GM21447 (cell line): Measurements from ENCODE around the gene MAPK8.

Experiments used
- ATAC-seq: cut with Tn5 transposase; IDR thresholded peaks from one replicate; pipeline ENCODE4 v1.9.1; 2021; ENCODE audit not compliant: unreplicated experiment

The MAPK8 gene

GRCh38 chr10:48447356-48448215 is 141.1 kb downstream of the MAPK8 start:
- no peak for ATAC-seq

GRCh38 chr10:48448796-48449195 is 142.3 kb downstream of the MAPK8 start:
- ATAC-seq: no peak

GRCh38 chr10:48449501-48450232 is 143.2 kb downstream of the MAPK8 start:
- no peak for ATAC-seq

- ATAC-seq: no peak
Measured at GRCh38 chr10:48450233-48450740, 143.8 kb downstream of the MAPK8 start.

- no peak for ATAC-seq
Measured at GRCh38 chr10:48450741-48451466, 144.4 kb downstream of the MAPK8 start.

DNA sequence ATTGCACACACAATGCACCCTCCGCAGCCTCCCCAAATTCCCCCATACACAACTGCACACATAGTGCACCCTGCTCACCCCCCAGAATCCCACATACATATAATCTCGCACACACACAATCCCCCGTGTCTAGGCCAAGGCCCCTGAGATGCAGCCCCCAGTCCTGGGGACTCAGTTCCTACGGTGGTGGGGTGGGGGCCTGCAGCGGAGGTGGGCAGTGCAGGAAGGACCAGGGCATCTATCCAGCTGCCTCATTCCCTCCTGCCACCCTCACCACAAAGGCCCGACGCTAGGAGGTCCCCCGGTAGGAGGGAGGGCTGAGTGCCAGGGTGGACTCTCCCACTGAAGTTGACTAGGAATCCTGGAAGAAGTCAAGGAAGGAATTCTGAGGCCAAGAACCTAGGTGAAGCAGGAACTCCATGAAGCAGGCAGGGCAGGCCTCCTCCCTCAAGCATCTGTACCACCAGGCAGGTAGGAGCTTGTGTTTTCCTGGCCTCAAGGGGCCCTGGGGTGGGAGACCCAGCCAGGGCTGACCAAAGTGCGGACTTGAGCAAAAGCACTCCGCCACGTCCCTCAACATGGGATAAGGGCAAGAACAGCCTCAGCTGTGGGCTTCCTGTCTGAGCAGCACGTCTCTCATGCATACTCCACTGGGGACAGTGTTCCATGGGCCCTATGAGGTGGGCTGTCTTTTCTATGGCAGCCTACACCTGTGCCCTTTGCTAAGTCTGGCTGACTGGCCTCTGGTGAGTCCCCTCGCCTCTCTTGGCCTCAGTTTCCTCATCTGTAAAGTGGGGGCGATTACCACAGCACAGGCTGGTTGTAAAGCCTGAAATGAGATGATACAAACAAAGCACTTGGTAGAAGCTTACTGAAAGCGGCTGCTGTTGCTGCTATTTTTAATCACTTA is 145.7 kb downstream of the MAPK8 start:
- no peak for ATAC-seq

- ATAC-seq: no peak
Measured at GRCh38 chr10:48452879-48453412, 146.5 kb downstream of the MAPK8 start.

- ATAC-seq: no peak
Measured at GRCh38 chr10:48453451-48454301, 147.2 kb downstream of the MAPK8 start.

- ATAC-seq: no peak
Measured at GRCh38 chr10:48454302-48455054, 148.0 kb downstream of the MAPK8 start.

- ATAC-seq: no peak
Measured at GRCh38 chr10:48455055-48455391, 148.5 kb downstream of the MAPK8 start.

DNA sequence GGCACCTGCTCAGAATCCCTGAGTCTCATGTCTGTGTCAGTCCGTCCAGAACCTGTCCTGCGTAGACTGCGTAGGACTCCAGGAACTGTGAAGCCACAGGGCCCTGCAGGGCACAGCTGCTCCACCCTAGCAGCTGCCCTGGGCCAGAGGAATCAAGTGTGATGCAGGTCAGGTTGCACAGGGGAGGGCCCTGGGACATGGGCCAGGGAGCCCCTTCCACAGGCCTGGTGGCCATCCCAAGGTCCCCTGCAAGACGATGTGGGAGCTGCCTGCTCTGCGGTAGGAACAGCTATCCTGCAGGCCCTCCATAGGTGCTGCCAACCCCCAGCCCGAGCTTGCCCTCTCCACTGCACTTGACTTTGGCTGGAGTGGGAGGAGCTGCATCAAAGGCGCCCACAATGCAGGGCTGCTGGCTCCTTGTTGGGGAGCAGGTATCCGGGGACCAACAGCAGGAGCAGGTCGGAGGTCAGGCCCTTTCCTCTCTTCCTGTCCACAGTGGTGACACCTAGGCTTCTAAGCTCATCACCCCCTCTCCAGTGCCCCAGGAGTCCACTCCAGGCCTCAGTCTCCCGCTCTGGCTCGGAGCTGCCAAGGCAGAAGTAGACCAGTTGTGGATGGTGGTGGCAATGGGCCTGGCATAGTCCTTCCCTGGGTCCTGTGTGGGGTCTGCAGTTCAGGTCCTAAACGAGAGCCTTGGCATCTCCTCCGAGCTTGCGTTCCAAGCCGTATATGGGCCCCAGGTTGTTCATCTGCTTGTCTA is 149.1 kb downstream of the MAPK8 start:
- no peak for ATAC-seq

DNA sequence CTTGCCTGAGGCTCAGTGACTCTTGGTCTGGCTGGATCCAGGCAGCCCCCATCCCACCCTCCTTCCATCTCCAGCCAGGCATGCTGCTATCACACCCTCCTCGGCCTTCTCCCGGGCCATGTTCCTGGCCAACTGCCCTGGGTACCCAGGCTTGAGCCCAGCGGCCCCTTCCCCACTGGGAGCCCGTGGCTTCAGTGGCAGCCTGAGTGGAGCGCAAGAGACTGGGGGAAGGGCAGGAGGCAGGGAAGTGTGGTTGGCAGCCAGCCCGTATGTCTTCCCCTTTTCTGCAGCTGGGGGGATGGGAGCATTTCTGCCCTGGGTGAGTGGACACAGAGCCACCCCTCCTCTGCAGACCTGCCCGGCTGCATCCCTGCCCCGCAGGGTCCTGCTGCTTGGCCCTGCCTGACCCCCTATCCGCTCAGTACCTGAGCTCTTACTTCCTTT is 149.9 kb downstream of the MAPK8 start:
- no peak for ATAC-seq

- no peak for ATAC-seq
Measured at GRCh38 chr10:48456808-48457761, 150.6 kb downstream of the MAPK8 start.

DNA sequence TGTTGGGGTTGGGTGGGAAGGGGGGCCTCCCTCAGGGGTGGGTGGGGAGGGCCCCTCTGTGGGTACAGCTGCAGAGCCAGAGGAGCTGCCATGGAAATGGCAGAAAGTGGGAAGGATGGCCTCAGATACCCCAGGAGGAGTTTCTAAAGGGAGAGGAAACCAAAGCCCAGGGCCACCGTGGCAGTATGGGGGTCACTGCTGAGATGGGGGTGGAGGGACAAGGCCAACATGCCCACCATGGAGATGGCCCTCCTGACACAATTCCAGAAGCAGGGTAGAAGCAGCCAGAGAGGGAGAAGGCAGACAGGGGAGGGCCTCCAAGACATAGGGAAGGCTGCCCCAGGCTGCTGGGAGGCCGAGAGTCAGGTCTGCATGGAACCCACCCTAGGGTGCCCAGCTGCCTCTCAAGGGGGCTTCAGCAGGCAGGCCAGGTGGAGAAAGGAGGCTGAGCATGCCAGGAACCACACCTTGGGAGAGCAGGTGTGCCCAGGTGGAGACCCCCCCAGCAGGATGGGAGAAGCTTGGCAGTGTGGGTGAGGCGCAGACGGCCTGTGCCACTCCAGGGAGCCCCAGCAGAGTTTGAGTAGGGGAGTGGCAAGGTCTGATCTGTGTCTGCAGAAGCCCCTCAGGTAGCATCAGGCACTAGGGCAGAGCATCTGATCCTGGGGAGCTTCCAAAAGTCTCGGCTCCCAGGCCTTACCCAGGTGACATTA is 151.6 kb downstream of the MAPK8 start:
- no peak for ATAC-seq

DNA sequence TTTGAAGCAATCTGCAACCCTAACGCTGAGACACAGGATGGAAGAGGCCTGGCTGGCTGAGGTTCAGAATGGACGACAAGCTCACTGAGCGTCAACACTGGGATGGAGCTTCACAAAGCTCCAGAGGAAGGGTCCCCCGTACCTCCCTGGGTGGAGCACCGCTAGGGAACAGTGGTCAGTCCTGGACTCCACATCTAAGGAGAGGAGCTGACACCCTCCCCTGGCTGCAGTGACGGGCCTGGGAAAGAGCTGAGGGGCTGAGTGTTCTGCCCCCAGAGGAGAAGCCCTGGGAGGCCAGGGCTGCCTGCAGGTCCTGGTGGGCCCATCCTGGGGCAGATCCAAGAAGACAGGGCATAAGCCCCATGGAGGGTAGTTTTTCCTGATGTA is 152.2 kb downstream of the MAPK8 start:
- no peak for ATAC-seq
